Neural progenitor cell (in vitro differentiated cells): ENCODE results near the gene SARDH.

Experiments used
- CTCF ChIP-seq: fragments of 200-600 bp; sonication (generic); IDR thresholded peaks from 2 replicates; pipeline ENCODE4 v1.5.1; 2017; ENCODE audit warnings: antibody characterized with exemption, mild to moderate bottlenecking
- EZH2 ChIP-seq: fragments of 200-600 bp; sonication (generic); IDR thresholded peaks from 2 replicates; pipeline ENCODE4 v1.6.1; 2017; ENCODE audit warnings: antibody characterized with exemption, mild to moderate bottlenecking, moderate library complexity

GRCh38 chr9:133733796-133734533 is 4.2 kb downstream of the SARDH start:
- no peak for TF ChIP-seq CTCF
- no peak for TF ChIP-seq EZH2
